HepG2 (cell line): Measurements from ENCODE around the gene AGAP1. TPM values are rescaled to one million over a fixed set of nuclear protein-coding genes. Genes with fewer than 3 reads are reported as not detected.

Source experiments
- AGO2 ChIP-seq: fragments of 200-400 bp; formaldehyde crosslinking; optimal IDR thresholded peaks from 2 replicates; pipeline ENCODE3; 2017; ENCODE audit warnings: mild to moderate bottlenecking, low read depth, low read length, moderate library complexity
- BHLHE40 ChIP-seq: IDR thresholded peaks from 2 replicates; pipeline ENCODE4 v1.6.1; 2011; ENCODE audit warnings: low read length, improper control_type of control experiment
- CBX2 ChIP-seq, 2 experiments: fragments of 200-600 bp in 1 of 2; sonication (generic); formaldehyde crosslinking in 1 of 2; IDR thresholded peaks; 2 replicates each; pipeline versions ENCODE4 v1.7.0 to v1.8.1; 2018 to 2022; ENCODE audit warnings: low read depth in 2 of 2, low read length in 1 of 2, mild to moderate bottlenecking in 1 of 2, missing genetic modification reagents in 1 of 2
- EHMT2 ChIP-seq: fragments of 200-600 bp; sonication (generic); IDR thresholded peaks from 2 replicates; pipeline ENCODE4 v1.7.0; 2017; ENCODE audit warnings: antibody characterized with exemption, low read depth, low read length, borderline replicate concordance
- FLYWCH1 ChIP-seq: sonication (generic); formaldehyde crosslinking; IDR thresholded peaks from 2 replicates; pipeline ENCODE4 v1.8.1; 2023; ENCODE audit warnings: mild to moderate bottlenecking, missing genetic modification reagents
- GLMP ChIP-seq: sonication (generic); formaldehyde crosslinking; IDR thresholded peaks from 2 replicates; pipeline ENCODE4 v1.9.0; 2021; ENCODE audit warnings: missing genetic modification reagents, mild to moderate bottlenecking, borderline replicate concordance
- MBNL3 ChIP-seq: fragments of 250-450 bp; sonication (Bioruptor Pico); conservative IDR thresholded peaks from 2 replicates; pipeline ENCODE4 v1.8.0; 2022; ENCODE audit warnings: mild to moderate bottlenecking, inconsistent platforms
- NR0B2 ChIP-seq: sonication (generic); formaldehyde crosslinking; IDR thresholded peaks from 2 replicates; pipeline ENCODE4 v1.4.0; 2020; ENCODE audit warnings: mild to moderate bottlenecking, missing genetic modification reagents
- PCBP1 ChIP-seq: fragments of 200-400 bp; formaldehyde crosslinking; IDR thresholded peaks from 2 replicates; pipeline ENCODE4 v1.6.1; 2017; ENCODE audit warnings: mild to moderate bottlenecking, low read depth, low read length, borderline replicate concordance
- RFX1 ChIP-seq: fragments of 450-650 bp; IDR thresholded peaks from 2 replicates; pipeline ENCODE4 v1.6.1; 2017
- RFX3 ChIP-seq: IDR thresholded peaks from 2 replicates; pipeline ENCODE4 v1.6.1; 2016; ENCODE audit warnings: missing biosample characterization, missing genetic modification reagents
- RFX5 ChIP-seq: IDR thresholded peaks from 2 replicates; pipeline ENCODE4 v1.6.1; 2011; ENCODE audit warnings: low read depth, low read length, improper control_type of control experiment
- SMARCC2 ChIP-seq: fragments of 450-650 bp; IDR thresholded peaks from 2 replicates; pipeline ENCODE4 v1.6.1; 2017; ENCODE audit warnings: antibody characterized with exemption, mild to moderate bottlenecking
- SNAPC4 ChIP-seq: sonication (generic); formaldehyde crosslinking; IDR thresholded peaks from 2 replicates; pipeline ENCODE4 v1.4.0; 2020; ENCODE audit warnings: mild to moderate bottlenecking, missing genetic modification reagents
- ZBTB44 ChIP-seq: sonication (generic); formaldehyde crosslinking; IDR thresholded peaks from 2 replicates; pipeline ENCODE4 v1.4.0; 2020; ENCODE audit warnings: missing genetic modification reagents
- ZFP62 ChIP-seq: sonication (generic); formaldehyde crosslinking; IDR thresholded peaks from 2 replicates; pipeline ENCODE4 v1.4.0; 2020; ENCODE audit warnings: missing genetic modification reagents
- ZNF264 ChIP-seq: sonication (generic); formaldehyde crosslinking; IDR thresholded peaks from 2 replicates; pipeline ENCODE4 v1.4.0; 2020; ENCODE audit warnings: missing genetic modification reagents
- ZNF451 ChIP-seq: sonication (generic); formaldehyde crosslinking; IDR thresholded peaks from 2 replicates; pipeline ENCODE4 v1.5.0; 2020; ENCODE audit warnings: mild to moderate bottlenecking, missing genetic modification reagents
- ZNF503 ChIP-seq: sonication (generic); formaldehyde crosslinking; IDR thresholded peaks from 2 replicates; pipeline ENCODE4 v1.4.0; 2020; ENCODE audit warnings: missing genetic modification reagents
- ZNF605 ChIP-seq: sonication (generic); formaldehyde crosslinking; IDR thresholded peaks from 2 replicates; pipeline ENCODE4 v1.8.0; 2022; ENCODE audit warnings: mild to moderate bottlenecking, missing genetic modification reagents
- ZNF816 ChIP-seq: sonication (generic); formaldehyde crosslinking; IDR thresholded peaks from 2 replicates; pipeline ENCODE4 v1.8.0; 2022; ENCODE audit warnings: missing genetic modification reagents, mild to moderate bottlenecking, borderline replicate concordance
- polyA plus RNA-seq, 8 experiments: library from polyadenylated mRNA; depleted of rRNA in 3 of 8; stranded (reverse) in 7 of 8; unstranded in 1 of 8; fragments of >200 nt; fragmentation: Illumina TruSeq in 4 of 8; extraction: Trizol in 4 of 8; gene quantifications; 2 replicates each; pipeline versions ENCODE4 v1.2.1 to v1.2.3, GENCODE V29; 2011 to 2016; ENCODE audit warnings: low read depth in 4 of 8, missing spikeins in 1 of 8, mixed read lengths in 1 of 8; ENCODE audit not compliant: insufficient read depth in 1 of 8
- total RNA-seq, 5 experiments: library from RNA; depleted of rRNA; stranded (reverse); fragments of >200 nt; fragmentation: Illumina TruSeq; extraction: Trizol; gene quantifications; 2 replicates each; pipeline ENCODE4 v1.2.3, GENCODE V29; 2016; ENCODE audit warnings: low read depth in 1 of 5

Gene AGAP1
- total and polyA plus RNA-seq, 2 of the 13 experiments (the other 11 are each of a cell fraction or from before 2014, with no cell fraction given): 21.2 to 32.7 TPM

GRCh38 chr2:236117861-236118269, 624.0 kb downstream of the AGAP1 start (continued):
- peak; percentile 94; the same call in 1 of the 2 replicates for TF ChIP-seq ZNF816 (CRISPR knock-in tag)
- TF ChIP-seq MBNL3 (CRISPR knock-in tag): no peak
- no peak for TF ChIP-seq EHMT2
- TF ChIP-seq RFX3: 0 out of 2 replicates have a peak, but pooled peaks have one; percentile 20
- TF ChIP-seq RFX1: no peak
- TF ChIP-seq SMARCC2: peak; percentile 83; the same call in 1 of the 2 replicates
- no peak for TF ChIP-seq ZNF451 (CRISPR knock-in tag)
- TF ChIP-seq ZNF503 (CRISPR knock-in tag): peak; percentile 100
- TF ChIP-seq FLYWCH1 (CRISPR knock-in tag): no peak
- no peak for TF ChIP-seq PCBP1
- TF ChIP-seq SNAPC4 (CRISPR knock-in tag): no peak
- TF ChIP-seq NR0B2: no peak
- no peak for TF ChIP-seq ZFP62 (CRISPR knock-in tag)
- TF ChIP-seq BHLHE40: peak; percentile 73
- TF ChIP-seq ZNF264 (CRISPR knock-in tag): peak; percentile 76
- no peak for TF ChIP-seq ZBTB44 (CRISPR knock-in tag)
- no peak for TF ChIP-seq CBX2 (IDR thresholded peaks at IDR 0.05; ENCODE audit: low read depth, low read length)
- TF ChIP-seq CBX2 (CRISPR knock-in tag; IDR thresholded peaks at IDR 0.05; ENCODE audit: low read depth): peak; percentile 53; the same call in 1 of the 2 replicates
- TF ChIP-seq GLMP: no peak
- peak; percentile 89 for TF ChIP-seq RFX5
- 0 out of 2 replicates have a peak, but pooled peaks have one; percentile 29 for TF ChIP-seq ZNF605 (CRISPR knock-in tag)
- no peak for TF ChIP-seq AGO2
